HG02763 (cell line): ENCODE measurements around the gene PDX1.

Experiments used
- ATAC-seq: cut with Tn5 transposase; IDR thresholded peaks from one replicate; pipeline ENCODE4 v1.9.1; 2021; ENCODE audit warnings: mild to moderate bottlenecking, moderate library complexity; ENCODE audit not compliant: unreplicated experiment

The PDX1 gene

DNA sequence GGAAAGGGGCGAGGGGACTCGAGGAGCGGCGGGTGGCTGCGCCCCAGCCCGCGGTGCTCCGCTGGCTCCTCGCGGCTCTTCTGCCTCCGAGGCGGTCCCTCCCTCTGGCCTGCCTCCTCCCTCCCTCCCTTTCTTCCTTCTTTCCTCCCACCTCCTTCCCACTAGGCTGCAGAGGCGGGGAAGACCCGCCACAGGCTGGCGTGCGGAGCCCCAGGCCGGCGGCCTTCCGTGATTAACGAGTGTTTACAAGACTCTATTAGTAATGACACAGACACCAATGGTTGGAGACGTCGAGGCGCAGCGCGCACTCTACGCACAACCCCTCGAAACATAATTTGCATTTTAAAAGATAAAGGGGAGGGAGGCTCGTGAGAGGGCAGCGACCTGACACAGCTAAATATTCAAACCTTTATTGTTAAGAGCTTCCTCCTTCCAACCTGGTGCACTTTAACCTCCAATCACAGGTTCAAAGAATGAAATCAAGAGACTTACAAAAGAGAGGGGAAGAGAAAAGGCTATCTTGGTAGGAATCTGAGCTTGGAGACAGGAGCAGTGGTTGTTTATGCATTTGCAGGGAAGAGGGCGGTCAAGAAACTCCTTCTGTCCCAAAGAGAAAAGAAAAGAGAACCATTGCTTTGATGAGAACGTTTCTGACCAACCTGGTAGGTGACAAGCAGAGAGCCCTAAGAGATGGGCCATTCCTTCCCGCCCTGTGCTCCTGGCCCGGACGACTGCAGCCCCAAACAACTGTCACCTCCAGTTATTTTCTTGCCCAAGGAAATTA, 49.5 kb downstream of the PDX1 start, which contains the start of gene CDX2:
Gene CDX2, minus strand, starts transcription at position 234 of the 784 bp plus-strand sequence. CDS start 309 bp downstream, outside the sequence.
- no peak for ATAC-seq

DNA sequence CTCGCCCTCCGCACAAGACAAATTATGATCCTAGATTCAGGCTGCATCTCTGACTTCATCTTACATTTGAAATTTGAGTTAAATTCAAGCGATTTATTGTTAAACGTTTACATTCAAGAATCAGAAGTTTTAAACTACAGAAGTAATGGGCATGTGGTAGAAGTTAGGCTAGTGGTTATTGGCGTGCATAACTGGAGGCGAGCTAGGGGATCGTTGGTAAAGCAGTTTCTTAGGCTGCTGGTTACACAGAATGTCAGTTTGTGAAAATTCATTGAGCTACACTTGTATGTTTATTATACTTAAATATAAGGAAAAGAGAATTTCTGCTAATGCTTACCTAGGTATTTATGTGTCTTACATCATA, 50.0 kb downstream of the PDX1 start:
- ATAC-seq, result no peak

DNA sequence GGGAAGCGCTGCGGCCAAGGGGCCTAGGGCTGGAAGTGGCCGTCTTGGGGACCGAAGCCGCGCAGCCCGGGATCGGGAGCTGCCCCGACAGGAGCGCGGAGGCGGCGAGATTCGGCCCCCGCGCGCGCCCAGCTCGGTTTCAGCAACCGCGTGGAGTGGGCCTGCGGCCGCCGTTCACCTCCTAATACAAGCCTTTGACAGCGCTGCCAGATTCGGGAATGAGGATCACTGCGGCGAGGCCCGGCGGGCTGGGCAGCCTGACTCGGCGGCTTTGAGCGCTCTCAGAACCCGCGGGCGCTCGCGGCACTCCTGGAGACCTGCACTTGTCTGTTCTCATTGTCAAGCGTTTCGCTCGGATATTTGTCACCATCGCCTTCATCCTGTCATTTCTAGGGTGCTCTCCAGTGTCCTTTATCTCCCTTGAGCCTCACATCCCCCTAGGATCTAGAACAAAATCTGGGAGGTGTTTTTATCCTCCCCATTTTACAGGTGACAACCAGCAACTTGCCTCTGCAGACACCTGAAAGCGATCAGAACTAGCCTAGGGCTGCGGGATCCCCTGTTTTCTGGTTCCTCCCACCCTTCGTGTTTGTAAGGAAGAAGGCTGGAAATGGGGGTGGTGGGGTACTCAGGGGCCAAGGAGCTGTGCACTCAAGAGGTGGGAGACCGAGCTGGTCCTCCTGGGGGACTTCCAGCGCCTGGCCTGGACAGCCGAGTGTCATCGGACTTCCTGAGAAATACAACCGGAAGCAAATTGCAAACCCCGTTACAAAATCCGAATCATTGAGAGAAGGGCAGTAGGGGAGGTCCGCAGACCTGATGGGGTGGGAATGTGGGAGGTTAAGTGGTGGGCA, 50.8 kb downstream of the PDX1 start:
- no peak for ATAC-seq

DNA sequence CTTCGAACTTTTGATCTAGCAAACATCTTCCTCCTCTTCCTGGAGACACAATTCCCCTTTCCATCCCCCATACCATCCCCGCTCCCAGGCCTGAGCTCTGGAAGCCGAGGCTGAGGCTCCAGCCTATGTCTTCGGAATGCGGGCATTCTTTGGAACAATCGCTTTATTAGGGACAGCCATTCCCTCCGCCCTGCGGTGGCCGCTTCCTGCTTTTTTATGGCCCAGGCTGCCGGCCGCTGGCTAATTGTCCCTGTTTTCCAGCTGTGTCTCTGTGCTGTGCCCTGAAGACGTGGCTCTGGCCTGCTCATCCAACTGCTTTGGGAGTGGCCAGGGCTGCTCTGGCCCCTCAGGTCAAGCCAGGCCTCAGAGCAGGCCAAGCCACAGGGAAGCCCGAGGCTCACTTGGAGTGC, 51.4 kb downstream of the PDX1 start:
- ATAC-seq, result no peak

DNA sequence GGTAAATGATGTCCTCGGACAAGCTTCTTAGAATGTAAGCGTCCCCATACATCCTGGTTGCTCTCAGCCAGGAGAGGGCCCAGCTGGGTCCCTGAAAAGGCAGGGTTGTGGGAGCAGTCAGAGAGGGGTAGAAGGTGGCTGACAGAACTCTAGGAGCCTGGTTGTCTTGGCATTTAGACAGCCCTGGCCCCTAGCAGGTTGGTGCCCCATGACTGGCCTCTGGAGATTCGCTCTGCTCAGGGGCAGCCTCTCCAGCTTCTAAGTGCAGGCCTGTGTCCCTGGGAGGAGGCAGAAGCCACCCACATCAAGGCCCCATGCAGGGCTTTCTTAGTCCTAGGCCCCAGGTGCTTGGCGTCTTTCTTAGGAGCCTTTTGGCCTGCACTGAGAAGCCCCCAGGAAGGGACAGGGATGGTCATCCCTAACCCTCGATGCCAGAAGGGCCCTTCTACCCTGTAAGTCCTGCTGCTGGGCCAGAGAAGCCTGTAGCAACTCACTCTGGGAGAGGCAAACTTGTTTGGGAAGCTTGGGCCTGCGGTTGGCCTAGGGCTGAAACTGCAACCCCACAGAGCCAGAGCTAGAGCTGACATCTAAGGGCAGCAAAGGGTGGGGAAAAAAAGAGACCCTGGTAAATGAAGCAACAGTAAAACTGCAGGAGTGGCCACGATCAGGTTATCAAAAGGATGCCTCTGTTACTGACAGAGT, 52.1 kb downstream of the PDX1 start:
- ATAC-seq, result no peak

DNA sequence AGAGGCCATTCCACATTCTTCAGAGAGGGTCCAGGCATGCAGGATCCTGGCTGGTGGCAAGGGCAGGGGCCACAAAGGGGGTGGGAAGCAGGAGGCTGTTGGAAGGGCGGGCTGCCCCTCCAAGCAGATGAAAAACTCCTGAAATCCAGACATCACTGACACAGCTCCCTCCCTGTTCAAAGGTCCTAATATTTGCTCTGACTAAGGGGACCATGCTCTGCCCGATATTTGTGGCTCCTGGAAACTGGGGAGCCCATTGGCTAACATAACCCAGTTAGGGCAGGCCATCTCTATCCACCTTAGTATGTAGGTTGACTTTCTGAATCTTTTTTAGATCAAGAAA, 52.6 kb downstream of the PDX1 start:
- ATAC-seq, result no peak

DNA sequence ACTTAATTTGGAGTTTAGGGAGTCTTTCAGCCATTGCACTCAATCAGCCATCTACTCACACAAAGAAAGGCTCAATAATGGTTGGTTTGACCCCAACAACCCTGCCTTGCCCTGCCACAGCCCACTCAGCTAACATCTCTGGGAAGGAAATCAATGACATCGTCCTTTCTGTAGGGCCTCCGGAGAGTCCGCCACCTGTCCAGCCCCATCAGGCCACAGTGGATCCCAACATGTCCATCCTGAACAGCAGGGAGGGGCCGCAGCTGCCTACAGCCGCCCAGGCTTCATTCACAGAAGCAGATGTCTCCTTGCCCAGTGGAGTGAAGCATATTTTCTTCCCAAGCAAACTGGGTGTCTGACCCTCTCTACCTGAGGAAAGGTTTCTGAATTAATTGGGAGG, 53.5 kb downstream of the PDX1 start:
- no peak for ATAC-seq

DNA sequence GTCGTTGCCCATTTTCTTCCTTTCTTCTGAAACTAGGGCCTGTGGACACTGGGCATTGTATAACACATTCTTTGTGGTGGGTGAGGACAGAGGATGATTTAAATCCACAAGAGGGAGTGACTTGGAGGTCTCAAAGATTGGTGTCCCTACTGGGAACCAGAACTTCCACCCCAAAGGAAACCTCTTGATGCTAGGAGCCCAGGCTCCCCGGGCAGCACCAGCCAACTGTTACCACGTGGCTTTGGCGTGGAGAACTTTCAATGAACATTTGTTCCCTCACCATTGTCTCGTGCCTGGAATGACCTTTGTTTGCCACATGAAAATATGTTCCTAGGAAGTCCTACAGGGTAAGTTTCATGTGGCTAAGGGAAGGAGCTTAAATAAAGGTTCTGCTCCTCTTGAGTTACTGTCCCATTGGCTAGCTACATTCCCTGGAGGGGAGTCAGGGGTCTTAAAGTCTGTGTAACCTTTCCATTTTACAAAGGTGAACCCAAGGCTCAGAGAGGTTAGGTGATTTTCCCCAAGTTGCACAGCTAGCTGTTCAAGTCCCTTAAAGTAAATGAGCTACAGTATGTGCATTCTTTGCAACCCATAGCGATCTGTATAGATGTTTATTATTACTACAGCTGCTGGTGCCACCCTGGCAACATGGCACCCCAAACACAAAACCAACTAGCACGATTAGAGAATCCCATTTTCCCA, 54.3 kb downstream of the PDX1 start:
- ATAC-seq, result no peak
